GM11168 (cell line): ENCODE measurements around the gene KCNMA1.

Source experiments
- in situ Hi-C: fragments of 300-500 bp; cut with MboI; formaldehyde crosslinking; loops from one replicate; pipeline ENCODE4 v1.12.0; 2022; ENCODE audit warnings: low sequenced_read_pairs; ENCODE audit not compliant: unreplicated experiment

The KCNMA1 gene

GRCh38 chr10:77328272-77328816, 309.3 kb downstream of the KCNMA1 start:
- in situ Hi-C loops: no loop called here

GRCh38 chr10:77325233-77325537, 312.4 kb downstream of the KCNMA1 start:
- in situ Hi-C loops: no loop called here

GRCh38 chr10:77321838-77322237, 315.8 kb downstream of the KCNMA1 start:
- in situ Hi-C loops: no loop called here

- in situ Hi-C loops: no loop called here
Observed at GRCh38 chr10:77320971-77321471, 316.6 kb downstream of the KCNMA1 start.

GRCh38 chr10:77319557-77319956, 318.1 kb downstream of the KCNMA1 start:
- in situ Hi-C loops: no loop called here

- in situ Hi-C loops: no loop called here
Observed at GRCh38 chr10:77318739-77319138, 318.9 kb downstream of the KCNMA1 start.

GRCh38 chr10:77317221-77317620, 320.4 kb downstream of the KCNMA1 start:
- in situ Hi-C loops: no loop called here

- in situ Hi-C loops: no loop called here
Observed at GRCh38 chr10:77315496-77316129, 322.0 kb downstream of the KCNMA1 start.

- in situ Hi-C loops: no loop called here
Observed at GRCh38 chr10:77313066-77313750, 324.4 kb downstream of the KCNMA1 start.

- in situ Hi-C loops: no loop called here
Observed at GRCh38 chr10:77311186-77311585, 326.4 kb downstream of the KCNMA1 start.

GRCh38 chr10:77310288-77310840, 327.2 kb downstream of the KCNMA1 start:
- in situ Hi-C loops: no loop called here

- in situ Hi-C loops: no loop called here
Observed at GRCh38 chr10:77309509-77309908, 328.1 kb downstream of the KCNMA1 start.

- in situ Hi-C loops: no loop called here
Observed at GRCh38 chr10:77309092-77309491, 328.5 kb downstream of the KCNMA1 start.

- in situ Hi-C loops: no loop called here
Observed at GRCh38 chr10:77308084-77308732, 329.4 kb downstream of the KCNMA1 start.

- in situ Hi-C loops: no loop called here
Observed at GRCh38 chr10:77306666-77307065, 330.9 kb downstream of the KCNMA1 start.

GRCh38 chr10:77305650-77306632, 331.7 kb downstream of the KCNMA1 start:
- in situ Hi-C loops: no loop called here

GRCh38 chr10:77304192-77304591, 333.4 kb downstream of the KCNMA1 start:
- in situ Hi-C loops: no loop called here

- in situ Hi-C loops: no loop called here
Observed at GRCh38 chr10:77301305-77301730, 336.3 kb downstream of the KCNMA1 start.

GRCh38 chr10:77300682-77301302, 336.8 kb downstream of the KCNMA1 start:
- in situ Hi-C loops: no loop called here
